ENCODE data around the gene ZMYM2.

The ZMYM2 gene

DNA sequence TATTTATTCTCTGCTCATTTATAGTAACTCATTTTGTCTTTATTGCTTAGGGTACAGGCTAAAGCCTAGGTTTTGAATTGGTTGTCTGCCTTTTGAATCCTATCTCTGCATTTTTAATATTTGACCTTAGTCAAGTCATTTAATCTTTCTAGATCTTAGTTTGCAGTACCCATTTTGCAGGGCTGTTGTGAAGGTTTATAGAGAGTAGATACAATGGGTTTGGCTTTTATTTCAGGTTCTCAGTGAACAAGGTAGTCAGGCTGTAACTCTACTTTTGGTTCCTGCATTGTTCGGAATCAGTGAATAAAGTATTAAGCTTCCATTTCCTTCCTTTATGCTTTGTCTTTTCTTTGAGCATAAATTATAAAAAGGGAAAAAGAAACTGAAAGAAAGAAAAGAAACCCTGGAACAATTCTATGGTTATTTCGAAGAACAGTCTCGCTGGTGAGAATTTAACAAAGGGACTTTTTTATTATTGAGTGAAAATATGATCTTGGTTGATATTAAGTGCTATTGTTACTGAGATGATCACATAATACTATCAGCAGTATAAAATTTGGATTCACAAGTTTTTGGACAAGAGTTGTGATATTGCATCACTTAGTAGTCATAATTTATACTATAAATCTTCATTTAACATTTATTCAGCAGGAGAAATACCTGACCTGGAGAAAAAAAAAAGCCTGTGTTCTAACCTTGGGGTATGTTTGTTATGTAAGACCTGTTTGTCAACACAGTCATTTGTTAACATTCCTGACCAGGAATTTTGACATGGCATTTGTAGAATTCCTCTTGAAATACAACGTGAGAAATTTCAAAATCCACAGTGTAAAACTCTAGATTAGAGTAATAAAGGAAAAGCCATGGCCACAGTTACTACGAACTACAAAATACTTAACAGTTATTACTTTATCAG, 91.3 kb downstream of the ZMYM2 start:
- DNase-seq: no peak

DNA sequence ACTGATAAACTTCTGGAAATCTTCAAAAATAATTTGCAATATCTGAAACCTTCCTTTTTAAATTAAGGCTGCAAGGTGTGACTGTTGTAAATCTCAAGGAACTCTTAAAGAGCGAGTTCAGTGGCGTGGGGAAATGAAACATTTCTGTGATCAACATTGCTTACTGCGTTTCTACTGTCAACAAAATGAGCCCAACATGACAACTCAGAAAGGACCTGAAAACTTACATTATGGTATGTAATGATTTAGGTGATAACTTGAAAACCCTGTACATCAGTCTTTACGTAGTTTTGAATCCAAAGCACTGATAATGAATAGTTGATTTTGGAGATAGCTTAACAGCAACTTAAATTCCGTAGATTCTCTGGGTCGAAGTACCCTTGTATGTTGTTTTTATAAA, 92.8 kb downstream of the ZMYM2 start:
- no peak for DNase-seq

DNA sequence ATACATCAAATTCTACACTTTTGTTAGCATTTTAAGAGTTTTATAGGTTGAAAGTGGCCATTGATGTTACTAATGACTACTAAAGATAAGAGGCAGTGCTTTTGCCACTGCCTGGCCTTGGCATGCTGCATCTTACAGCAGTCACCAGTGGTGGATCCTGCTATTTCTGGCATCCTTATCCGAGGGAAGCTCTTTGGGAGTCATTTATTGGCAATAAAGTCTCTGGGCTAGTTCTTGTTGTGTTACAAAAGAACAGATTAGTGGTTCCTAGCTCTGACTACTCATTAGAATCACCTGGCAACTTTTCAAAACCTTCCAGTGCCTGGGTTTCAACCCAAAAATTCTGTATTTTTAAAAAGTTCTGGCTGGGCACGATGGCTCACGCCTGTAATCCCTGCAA, 94.5 kb downstream of the ZMYM2 start:
- DNase-seq: no peak

DNA sequence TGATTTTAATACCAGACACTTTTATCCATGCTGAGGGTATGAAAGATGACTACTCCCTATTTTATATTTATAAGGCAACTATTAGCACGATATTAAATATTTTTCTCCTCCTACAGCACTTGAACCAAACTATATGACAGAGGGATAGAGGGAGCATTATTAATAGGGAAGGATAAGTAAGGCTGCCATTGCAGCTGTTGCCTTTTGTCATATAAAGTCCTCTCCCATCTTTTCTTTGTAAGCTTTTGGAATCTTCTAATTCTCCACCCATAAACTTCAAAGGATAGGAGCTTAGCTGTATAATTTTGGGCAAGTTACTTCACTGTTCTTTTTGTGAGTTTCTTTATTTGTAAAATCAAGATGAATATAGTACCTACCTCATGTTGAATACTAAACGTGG, 95.4 kb downstream of the ZMYM2 start:
- no peak for DNase-seq

DNA sequence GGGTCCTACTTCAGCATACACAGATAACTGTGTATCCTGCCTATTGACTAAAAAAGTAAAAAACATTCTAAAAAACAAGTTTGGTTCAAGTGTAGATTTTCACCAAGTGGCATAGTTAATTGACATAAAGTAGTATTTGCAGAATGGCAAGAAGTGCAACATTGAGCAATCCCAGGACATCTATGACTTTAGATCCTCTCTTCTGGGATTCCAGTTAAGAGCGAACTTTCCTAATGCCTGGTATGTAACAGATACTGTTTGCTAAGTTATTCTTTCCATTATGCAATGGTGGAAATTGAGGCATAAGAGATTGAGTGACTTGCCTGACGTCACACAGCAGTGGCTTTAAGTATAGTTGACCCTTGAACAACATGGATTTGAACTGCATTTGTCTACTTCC, 96.1 kb downstream of the ZMYM2 start:
- DNase-seq: no peak

DNA sequence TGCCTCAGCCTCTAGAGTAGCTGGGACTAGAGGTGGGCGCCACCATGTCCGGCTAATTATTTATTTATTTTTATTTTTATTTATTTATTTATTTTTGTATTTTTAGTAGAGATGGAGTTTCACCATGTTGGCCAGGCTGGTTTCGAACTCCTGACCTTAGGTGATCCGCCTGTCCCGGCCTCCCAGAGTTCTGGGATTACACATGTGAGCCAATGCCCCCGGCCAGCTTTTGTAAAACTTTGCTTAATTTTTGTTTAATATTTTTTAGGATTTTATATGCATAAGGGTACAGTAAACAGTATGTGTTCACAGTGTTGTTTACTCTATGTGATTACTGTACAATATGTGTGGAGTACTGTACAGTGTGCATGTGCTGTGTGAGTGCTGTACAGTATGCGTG, 98.7 kb downstream of the ZMYM2 start:
- DNase-seq: no peak

DNA sequence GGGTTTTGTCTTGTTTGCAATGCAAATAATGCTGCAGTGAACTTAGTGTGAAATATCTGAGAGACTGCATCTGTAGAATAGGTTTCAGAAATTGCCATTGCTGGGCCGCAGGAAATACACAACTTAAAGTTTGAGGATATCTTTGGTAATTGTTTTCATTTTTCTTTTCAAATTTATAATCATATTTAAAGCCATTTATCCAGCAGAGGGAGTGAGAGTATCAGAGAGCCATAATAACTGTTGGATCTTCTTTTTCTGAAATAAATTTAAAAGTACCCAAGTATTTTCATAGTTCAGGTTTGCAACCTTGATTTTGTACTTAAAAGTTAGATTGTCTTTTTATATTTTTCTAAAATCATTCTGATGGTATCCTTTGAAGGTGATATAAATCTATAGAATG, 99.4 kb downstream of the ZMYM2 start:
- no peak for DNase-seq

DNA sequence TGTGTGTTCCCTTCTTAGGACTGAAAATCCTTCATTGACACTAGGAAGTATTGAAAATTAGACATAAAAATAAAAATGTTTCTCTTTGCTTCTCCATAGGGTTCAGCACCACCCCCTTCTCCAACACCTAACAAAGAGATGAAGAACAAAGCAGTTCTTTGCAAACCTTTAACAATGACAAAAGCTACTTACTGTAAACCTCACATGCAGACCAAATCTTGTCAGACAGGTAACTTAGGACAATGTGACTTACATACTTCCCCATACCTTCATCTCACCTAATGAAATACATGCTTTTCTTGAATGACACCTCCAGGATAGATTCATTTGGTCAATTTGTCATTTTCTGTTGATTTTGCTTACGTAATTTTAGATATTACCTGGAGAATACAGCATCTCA, 99.9 kb downstream of the ZMYM2 start:
- no peak for DNase-seq

DNA sequence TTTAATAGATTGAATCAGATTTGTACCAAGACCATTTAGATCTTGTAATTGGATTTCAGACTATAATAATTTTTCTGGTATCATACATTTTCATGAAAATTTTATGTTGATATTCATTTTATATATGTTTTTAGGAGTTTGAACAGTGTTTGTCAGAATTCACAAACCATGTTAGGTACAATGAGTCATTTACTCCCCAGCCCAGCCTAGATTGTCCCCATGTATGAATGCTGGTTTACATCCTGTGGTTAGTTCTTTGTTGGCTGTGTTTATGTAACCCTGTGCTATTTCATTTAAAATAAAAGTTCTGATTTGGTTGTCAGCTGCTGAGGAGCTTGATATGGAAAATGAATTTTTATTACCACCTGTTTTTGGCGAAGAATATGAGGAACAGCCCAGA, 105.6 kb downstream of the ZMYM2 start:
- no peak for DNase-seq

DNA sequence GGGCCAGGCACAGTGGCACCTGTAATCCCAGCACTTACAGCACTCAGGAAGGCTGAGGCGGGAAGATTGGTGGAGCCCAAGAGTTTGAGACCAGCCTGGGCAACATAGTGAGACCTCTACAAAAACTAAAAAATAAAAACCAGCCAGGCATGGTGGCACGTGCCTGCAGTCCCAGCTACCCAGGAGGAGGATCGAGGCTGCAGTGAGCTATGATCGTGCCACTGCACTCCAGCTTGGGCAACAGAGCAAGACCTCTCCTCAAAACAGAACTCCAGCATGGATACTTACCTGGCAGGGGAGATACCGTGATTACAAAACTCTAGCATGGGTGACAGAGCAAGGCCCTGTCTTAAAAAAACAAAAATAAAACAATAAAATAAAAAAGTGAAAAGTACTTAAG, 107.0 kb downstream of the ZMYM2 start:
- DNase-seq: no peak

DNA sequence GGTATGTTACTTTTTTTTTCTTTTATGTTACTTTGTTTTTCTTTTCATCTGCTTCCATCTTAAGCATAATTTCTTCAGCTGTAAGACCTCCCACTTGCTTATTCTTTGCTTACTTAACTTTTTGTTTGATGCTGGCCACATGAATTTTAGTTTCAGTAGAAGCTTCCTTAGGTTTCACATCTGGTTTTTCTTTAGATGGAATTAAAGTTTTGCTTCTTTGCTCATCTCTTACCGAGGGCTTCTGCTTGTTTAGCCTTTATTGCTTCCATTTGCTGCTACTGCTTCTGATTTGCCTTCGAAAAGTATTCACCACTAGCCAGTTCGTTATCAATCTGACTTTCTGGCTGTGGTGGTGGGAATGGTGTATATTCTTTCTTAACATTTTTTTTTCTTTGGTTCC, 111.4 kb downstream of the ZMYM2 start:
- DNase-seq: no peak

DNA sequence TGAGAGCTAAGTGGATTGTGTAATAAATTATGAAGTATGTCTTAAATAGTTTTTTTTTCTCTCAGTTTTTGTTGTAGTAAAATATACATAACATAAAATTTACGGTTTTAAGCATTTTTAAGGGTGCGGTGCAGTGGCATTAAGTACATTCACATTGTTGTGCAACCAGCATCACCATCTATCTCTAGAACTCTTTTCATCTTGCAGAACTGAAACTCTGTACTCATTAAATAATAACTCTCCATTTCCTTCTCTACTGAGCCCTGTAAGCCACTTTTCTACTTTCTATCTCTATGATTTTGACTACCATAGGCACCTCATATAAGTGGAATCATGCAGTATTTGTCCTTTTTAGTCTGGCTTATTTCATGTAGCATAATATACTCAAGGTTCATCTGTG, 115.2 kb downstream of the ZMYM2 start:
- no peak for DNase-seq

DNA sequence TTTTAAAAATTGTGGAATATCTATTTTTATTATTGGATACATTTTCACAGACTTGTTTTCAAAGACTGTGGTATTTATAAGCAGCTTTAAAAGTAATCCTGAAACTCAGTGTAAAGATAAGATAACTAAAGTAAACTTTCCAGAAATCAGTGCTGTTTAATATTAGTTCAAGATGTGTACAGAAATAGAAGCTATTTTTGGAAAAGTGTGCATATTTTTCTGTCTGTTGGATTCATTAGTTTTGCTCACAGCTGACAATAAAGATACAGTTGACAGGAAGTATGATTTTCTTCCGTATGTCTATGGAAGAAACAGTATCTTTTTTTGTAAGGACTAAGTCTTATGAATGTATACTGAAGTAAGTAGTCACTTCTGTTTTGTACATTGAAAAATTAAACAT, 116.4 kb downstream of the ZMYM2 start:
- DNase-seq: no peak

DNA sequence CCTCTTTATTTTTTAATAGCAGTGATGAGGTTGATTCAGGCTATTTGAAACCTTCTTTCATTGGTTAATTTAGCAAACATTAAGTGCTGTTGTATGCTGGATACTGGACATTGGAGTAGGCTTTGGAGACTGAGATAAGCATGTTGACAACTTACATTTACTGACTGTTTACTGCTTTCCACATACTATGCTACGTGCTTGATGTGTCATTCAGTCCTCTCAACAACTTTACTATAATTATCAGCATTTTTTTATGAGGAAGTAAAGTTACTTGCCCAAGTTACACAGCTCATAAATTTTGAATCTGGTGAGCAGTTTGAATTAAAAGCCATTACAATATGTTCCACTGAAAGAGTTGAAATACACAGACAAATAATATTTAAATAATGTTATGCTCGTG, 118.6 kb downstream of the ZMYM2 start:
- DNase-seq: no peak

DNA sequence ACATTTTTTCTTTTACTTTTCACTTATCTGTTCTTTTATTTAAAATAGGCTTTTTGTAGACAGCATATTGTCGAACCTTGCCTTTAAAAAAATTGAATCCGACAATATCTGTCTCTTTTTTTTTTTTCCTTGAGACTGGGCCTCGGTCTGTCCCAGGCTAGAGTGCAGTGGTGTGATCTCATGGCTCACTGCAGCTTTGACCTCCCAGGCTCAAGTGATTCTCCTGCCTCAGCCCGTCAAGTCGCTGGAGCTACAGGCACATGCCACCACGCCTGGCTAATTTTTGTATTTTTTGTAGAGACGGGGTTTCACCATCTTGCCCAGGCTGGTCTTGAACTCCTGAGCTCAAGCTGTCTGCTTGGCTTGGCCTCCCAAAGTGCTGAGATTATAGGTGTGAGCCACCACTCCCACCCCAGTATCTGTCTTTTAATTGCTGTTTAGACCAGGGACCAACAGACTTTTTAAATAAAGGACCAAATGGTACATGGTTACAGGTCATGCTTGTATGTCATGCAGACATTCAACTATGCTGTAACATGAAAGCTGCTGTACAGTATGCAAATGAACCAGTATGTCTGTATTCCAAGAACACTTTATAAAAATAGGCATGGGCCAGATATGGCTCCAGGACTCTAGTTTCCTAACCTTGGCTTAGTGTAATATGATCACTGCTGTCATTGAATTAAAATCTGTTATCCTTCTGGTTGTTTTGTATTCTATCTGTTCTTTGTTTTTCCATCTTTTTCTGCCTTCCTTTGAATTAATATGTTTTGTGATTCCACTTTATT, 122.0 kb downstream of the ZMYM2 start:
- no peak for DNase-seq

DNA sequence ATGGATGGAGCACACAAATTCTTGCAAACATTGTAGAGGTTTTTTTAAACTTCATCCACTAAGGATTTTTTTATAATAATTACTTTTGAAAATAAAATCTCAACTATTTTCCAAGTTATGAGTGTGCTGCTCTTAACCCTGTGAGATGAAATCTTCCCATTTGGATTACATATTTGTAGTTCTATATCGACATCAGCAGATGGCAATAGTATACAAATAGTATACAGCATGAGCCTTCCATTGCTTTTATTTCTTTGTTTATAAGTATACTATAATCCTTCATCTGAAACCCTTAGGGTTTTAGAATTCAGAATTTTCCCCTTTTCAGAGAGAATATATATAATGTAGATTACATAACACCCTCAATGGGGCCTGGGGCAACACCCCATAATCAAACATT, 131.8 kb downstream of the ZMYM2 start:
- DNase-seq: no peak

DNA sequence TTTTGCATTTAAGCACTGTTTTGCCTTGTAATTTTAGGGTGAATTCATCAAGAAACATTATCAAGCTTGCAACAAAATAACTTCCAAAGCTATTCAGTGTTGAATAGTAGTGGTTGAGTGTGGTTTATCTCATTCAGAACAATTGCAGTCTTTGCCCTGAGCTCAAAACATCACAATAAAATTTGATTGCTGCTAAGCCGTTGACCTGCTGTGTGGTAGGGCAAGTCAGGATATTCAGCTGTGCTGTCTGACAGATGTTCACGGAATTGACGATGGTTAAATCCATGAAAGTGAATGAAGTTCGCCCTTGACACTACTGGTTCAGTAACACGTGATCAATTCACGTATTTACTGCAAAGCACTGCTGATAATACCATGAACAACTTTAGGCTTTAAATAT, 135.4 kb downstream of the ZMYM2 start:
- DNase-seq: no peak

DNA sequence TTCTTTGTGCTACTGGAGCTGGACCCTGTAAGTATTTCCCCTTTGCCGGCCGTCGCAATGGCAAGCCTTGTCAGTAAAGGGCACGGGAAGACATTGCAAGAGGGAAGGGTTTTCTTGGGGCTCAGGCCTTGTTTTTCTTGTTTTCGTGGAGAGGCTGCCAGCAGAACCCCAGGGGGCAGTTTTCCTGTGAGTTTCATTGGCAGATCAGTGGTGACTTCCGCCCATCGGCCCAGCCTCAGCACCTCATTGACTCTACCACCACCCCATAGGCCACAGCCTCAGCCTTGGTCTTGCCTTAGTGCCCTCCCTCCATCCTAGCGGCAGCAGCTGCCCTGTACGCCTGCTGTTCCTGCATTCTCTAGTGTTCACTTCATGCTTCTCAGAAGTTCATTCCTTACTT, 140.8 kb downstream of the ZMYM2 start:
- no peak for DNase-seq

DNA sequence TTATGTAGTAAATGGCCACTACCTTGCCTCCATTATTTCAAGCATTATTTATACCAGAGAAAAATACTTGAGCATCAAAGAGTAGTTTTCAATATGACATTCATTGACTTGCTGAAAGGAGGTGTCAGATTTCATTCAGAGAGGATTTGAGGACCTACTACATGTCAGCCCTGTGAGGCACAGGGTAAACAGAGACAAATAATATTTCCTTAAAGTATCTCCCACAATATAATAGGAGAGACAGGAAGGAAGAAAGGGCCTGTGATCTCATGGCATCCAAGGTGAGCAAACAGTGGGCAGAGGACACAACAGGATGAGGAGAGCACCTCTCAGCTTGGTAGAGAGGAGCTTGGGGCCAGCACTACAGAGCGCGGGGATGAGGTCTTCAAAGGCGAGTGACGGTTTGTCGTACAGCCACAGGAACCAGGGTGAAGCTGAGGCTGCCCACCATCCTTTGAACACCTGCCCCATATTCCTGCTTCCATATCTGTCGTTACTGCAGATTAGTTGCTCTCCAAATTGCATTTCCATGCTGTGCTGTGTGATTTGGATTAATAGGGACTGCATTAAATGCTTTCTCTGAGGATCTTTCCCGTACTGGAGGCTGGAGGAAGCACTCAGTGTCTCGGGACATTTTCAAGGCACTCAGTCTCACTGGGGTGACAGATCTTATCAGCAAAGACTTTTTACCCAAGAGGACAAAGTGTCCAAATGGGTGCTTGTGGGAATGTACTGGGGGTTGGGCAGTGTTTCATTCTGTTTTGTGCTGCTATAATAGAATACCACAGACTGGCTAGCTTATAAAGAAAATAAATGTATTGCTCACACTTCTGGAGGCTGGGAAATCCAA, 143.2 kb downstream of the ZMYM2 start:
- DNase-seq: no peak

DNA sequence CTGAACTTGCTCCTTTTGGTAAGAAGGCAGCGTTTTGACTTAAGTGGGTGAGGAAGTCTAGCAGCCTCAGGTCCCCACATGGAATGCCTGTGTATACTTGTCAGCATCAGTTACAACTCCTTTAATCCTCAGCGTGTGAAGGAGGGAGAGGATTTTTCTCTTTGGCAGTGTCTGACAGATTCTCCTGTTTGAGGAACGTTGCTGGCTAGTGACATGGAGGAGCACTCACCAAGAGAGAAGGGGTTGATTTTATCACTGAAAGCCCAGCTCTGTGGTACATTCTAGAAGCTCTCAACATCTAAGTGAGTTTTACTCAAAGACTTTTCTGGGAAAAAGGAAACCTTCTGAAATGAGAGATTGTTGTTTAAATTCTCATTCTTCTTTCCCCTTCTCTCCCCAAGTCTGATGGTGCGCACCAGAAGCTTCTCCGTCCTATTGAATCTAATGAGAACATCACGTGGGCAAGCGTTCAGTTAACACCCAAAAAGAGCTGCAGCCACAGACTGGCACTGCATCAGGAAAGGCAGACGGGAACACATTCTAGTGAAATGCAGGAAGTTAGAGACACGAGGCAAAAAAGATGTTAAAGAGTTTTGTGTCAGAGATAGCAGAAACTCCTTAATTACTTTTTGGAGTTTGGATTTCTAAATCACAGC, 144.1 kb downstream of the ZMYM2 start:
- DNase-seq: no peak

DNA sequence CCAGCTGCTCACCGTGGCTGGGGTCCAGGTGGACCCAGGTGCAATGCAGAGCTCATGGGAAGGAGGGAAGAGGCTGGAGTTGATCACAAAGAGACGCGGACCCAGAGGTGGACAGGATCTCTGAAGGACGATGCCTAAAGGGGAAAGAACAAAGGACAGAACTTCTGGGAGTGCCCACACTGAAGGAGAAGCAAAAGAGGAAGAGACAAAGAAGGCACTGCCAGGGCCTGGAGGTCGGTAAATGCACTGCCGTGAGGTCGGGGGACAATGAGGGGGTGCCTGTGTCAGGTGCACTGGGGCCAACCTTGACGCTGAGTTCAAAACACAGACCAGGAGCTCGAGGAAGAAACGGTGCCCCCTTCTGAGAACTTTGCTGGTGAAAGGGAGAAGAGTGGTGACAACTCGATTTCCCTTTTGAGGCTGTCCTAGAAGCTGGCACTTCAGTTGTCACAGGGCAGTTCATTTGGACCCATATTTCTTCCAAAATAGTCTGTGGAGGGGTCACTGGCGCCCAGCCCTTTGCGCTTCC, 146.7 kb downstream of the ZMYM2 start:
- no peak for DNase-seq

DNA sequence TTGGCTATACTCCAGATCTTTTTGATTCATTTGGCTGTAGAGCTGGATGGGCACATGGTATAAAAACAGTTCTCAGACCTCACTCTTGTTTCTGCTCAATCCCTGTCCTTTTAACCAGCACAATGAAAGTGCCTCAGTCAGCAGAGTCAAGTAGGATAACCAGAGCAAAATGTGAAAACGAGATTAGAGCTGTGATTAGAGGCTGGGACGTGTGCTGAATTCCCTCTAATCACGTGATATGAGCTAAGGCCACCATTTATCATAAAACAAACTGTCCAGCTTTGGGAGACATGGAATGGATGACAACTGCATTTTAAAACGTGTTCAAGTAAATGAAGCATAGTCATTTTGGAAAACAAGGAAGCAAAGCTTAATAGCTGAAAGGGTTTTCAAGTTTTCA, 148.2 kb downstream of the ZMYM2 start:
- DNase-seq: no peak

DNA sequence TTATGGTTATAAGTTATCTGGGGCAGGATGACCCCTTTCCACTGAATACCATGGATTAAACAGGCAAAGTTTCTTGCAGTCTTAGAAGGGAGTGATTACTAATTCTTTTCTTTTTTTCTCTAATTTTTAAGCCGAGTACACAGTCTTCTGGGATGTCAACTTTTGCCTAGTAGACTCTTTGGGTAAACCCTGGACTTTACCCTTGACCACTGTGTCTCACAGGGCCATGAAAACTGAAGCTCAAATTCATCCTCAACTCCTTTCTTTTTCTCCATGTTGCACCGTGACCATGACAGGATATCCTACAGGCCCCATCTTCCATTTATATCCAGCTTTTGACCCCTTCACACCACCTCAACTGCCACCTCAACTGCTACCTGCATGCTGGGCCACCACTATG, 150.5 kb downstream of the ZMYM2 start:
- DNase-seq: no peak
